GM12878 (cell line): Measurements from ENCODE around the gene PSMD3. TPM values are rescaled to one million over a fixed set of nuclear protein-coding genes. Genes with fewer than 3 reads are reported as not detected.

Source experiments
- ATAC-seq: fragments of 200-7000 bp; cut with Tn5 transposase; 3 replicates; pipeline ENCODE4 v1.9.1; 2020; ENCODE audit warnings: mild to moderate bottlenecking, moderate library complexity
- BruUV-seq: library from RNA; stranded (reverse); fragments of 400-500 nt; replicated peaks from 2 replicates; lab custom pipeline; 2021; lab: Mats Ljungman, UMichigan
- CTCF ChIA-PET: fragments of 300-600 bp; sonication (Branson Sonifier 250); formaldehyde crosslinking; extraction: SDS; loops from one replicate; lab custom pipeline; 2021; ENCODE audit warnings: inconsistent platforms; lab: Yijun Ruan, JAX
- POLR2A ChIA-PET: fragments of 350-600 bp; formaldehyde crosslinking; extraction: SDS; loops from one replicate; lab custom pipeline; 2021; ENCODE audit warnings: inconsistent platforms; lab: Charles Lee
- RAD21 ChIA-PET: fragments of 300-600 bp; sonication (Branson Sonifier 250); formaldehyde crosslinking; loops from one replicate; lab custom pipeline; 2023; ENCODE audit warnings: antibody characterized with exemption; ENCODE audit not compliant: unreplicated experiment; lab: Charles Lee
- SMC1A ChIA-PET: fragments of 300-600 bp; sonication (Branson Sonifier 250); formaldehyde crosslinking; loops from one replicate; lab custom pipeline; 2023; ENCODE audit not compliant: unreplicated experiment, uncharacterized antibody; lab: Charles Lee
- DNase-seq: peaks from one replicate; pipeline ENCODE4 v3.0.0-alpha.2; 2011; ENCODE audit warnings: low read depth, low spot score
- FAIRE-seq: peaks from 3 replicates; lab custom pipeline; 2011; peaks lifted over from hg19 to GRCh38; lab: Jason Lieb, UNC
- H2AFZ ChIP-seq: 2 replicates; pipeline ENCODE4 v1.6.0; 2011; ENCODE audit warnings: low read depth, low read length, control low read depth; ENCODE audit not compliant: control insufficient read depth
- H3K27ac ChIP-seq: 2 replicates; pipeline ENCODE4 v1.5.1; 2011; ENCODE audit warnings: control low read depth; ENCODE audit not compliant: control insufficient read depth, insufficient read depth
- H3K27me3 ChIP-seq, 2 experiments: replicated peaks in 1 of 2; 2 replicates each; pipeline versions ENCODE4 v1.6.0 to v1.6.1; 2011; ENCODE audit warnings: low read length in 1 of 2; ENCODE audit not compliant: control insufficient read depth in 2 of 2, insufficient read depth in 2 of 2
- H3K36me3 ChIP-seq, 2 experiments: 2 replicates each; pipeline ENCODE4 v1.5.1; 2011; ENCODE audit warnings: low read length in 1 of 2; ENCODE audit not compliant: control insufficient read depth in 2 of 2, insufficient read depth in 2 of 2
- H3K4me1 ChIP-seq: 2 replicates; pipeline ENCODE4 v1.6.1; 2011; ENCODE audit warnings: mild to moderate bottlenecking, low read length, moderate library complexity, mixed read lengths; ENCODE audit not compliant: control insufficient read depth, insufficient read depth
- H3K4me2 ChIP-seq: 2 replicates; pipeline ENCODE4 v1.6.0; 2011; ENCODE audit warnings: control low read depth; ENCODE audit not compliant: control insufficient read depth, insufficient read depth
- H3K4me3 ChIP-seq: fragments of 200-600 bp; sonication (generic); 2 replicates; pipeline ENCODE4 v1.5.1; 2016
- H3K79me2 ChIP-seq: 2 replicates; pipeline ENCODE4 v1.6.0; 2011; ENCODE audit warnings: low read length; ENCODE audit not compliant: control insufficient read depth, insufficient read depth
- H3K9ac ChIP-seq: 2 replicates; pipeline ENCODE4 v1.8.0; 2011; ENCODE audit warnings: low read length, control low read depth, mixed read lengths; ENCODE audit not compliant: control insufficient read depth, insufficient read depth
- H3K9me3 ChIP-seq: replicated peaks from 3 replicates; pipeline ENCODE4 v1.5.1; 2011; ENCODE audit warnings: mild to moderate bottlenecking, low read length; ENCODE audit not compliant: control insufficient read depth, insufficient read depth
- H4K20me1 ChIP-seq: 2 replicates; pipeline ENCODE4 v1.6.0; 2011; ENCODE audit not compliant: control insufficient read depth, insufficient read depth
- CBX3 ChIP-seq: fragments of 200-600 bp; sonication (generic); IDR thresholded peaks from 2 replicates; pipeline ENCODE4 v1.6.1; 2016; ENCODE audit warnings: low read depth, borderline replicate concordance
- FOXK2 ChIP-seq: fragments of 450-650 bp; IDR thresholded peaks from 2 replicates; pipeline ENCODE4 v1.6.1; 2017; ENCODE audit warnings: mild to moderate bottlenecking, moderate library complexity
- GATAD2B ChIP-seq: fragments of 450-650 bp; conservative IDR thresholded peaks from 2 replicates; pipeline ENCODE4 v1.6.1; 2017; ENCODE audit warnings: low read depth, mild to moderate bottlenecking, moderate library complexity
- HDAC2 ChIP-seq: fragments of 200-600 bp; sonication (generic); IDR thresholded peaks from 2 replicates; pipeline ENCODE4 v1.6.1; 2017
- KLF5 ChIP-seq: fragments of 450-650 bp; IDR thresholded peaks from 2 replicates; pipeline ENCODE4 v1.6.1; 2014; ENCODE audit warnings: mild to moderate bottlenecking; ENCODE audit not compliant: partially characterized antibody
- NBN ChIP-seq: fragments of 450-650 bp; IDR thresholded peaks from 2 replicates; pipeline ENCODE4 v1.6.1; 2016
- NFXL1 ChIP-seq: fragments of 450-650 bp; IDR thresholded peaks from 2 replicates; pipeline ENCODE4 v1.6.1; 2017; ENCODE audit warnings: antibody characterized with exemption, mild to moderate bottlenecking, borderline replicate concordance
- POLR2AphosphoS2 ChIP-seq: IDR thresholded peaks from 2 replicates; pipeline ENCODE4 v1.6.1; 2011; ENCODE audit warnings: low read depth, mild to moderate bottlenecking, low read length, improper control_type of control experiment, moderate library complexity
- SIX5 ChIP-seq: IDR thresholded peaks from 2 replicates; pipeline ENCODE4 v1.6.1; 2011; ENCODE audit warnings: mild to moderate bottlenecking, low read depth, low read length, moderate library complexity; ENCODE audit not compliant: severe bottlenecking
- SKIL ChIP-seq: fragments of 450-650 bp; IDR thresholded peaks from 2 replicates; pipeline ENCODE4 v1.6.1; 2017; ENCODE audit warnings: mild to moderate bottlenecking, low read depth, inconsistent platforms; ENCODE audit not compliant: poor library complexity, severe bottlenecking
- SUPT20H ChIP-seq: IDR thresholded peaks from 2 replicates; pipeline ENCODE4 v1.6.1; 2011; ENCODE audit warnings: low read depth, mild to moderate bottlenecking, low read length, moderate library complexity, borderline replicate concordance; ENCODE audit not compliant: control insufficient read depth
- TBL1XR1 ChIP-seq: IDR thresholded peaks from 2 replicates; pipeline ENCODE4 v1.6.1; 2012; ENCODE audit warnings: low read depth, low read length, improper control_type of control experiment
- WGBS: methylation state at CpG from one replicate; pipeline ENCODE4 v1.1.6; 2016; ENCODE audit warnings: low lambda C conversion rate; ENCODE audit not compliant: insufficient replicate concordance, insufficient coverage; ENCODE audit errors: missing lambda C conversion rate; 5-methylcytosine and 5-hydroxymethylcytosine counted together
- in situ Hi-C: fragments of 300-500 bp; cut with MboI; formaldehyde crosslinking; loops from 9 replicates; pipeline ENCODE4 v1.14.3; 2018; ENCODE audit warnings: mixed read lengths
- intact Hi-C: fragments of 100-400 bp; cut with micrococcal nuclease; formaldehyde crosslinking; loops from one replicate; pipeline ENCODE4 v1.14.2; 2022; ENCODE audit not compliant: unreplicated experiment
- polyA plus RNA-seq, 11 experiments: library from polyadenylated mRNA; depleted of rRNA in 4 of 11; unstranded in 6 of 11; stranded (reverse) in 5 of 11; fragments of >200 nt; fragmentation: Nextera tagmentation in 4 of 11; fragmentation: Illumina TruSeq in 1 of 11; extraction: Ambion mirVana in 4 of 11; extraction: Trizol in 1 of 11; gene quantifications; 1 replicate in 1 of 11; 2 replicates in 10 of 11; pipeline versions ENCODE4 v1.2.1 to v1.2.3, GENCODE V29; 2011 to 2016; ENCODE audit warnings: inconsistent platforms in 2 of 11, missing spikeins in 2 of 11, low read depth in 1 of 11
- total RNA-seq, 4 experiments: library from RNA; depleted of rRNA in 3 of 4; stranded (reverse); fragments of >200 nt in 3 of 4; fragmentation: Illumina TruSeq in 1 of 4; extraction: Trizol in 1 of 4; gene quantifications; 2 replicates each; pipeline versions ENCODE4 v1.2.1 to v1.2.3, GENCODE V29; 2013 to 2021

The PSMD3 gene
- total and polyA plus RNA-seq, 10 of the 15 experiments (the other 5 are each of a cell fraction or from before 2014, with no cell fraction given) = 2.2 to 192 (median 129) TPM

GRCh38 chr17:39950871-39951348 lies 29.7 kb upstream of the PSMD3 start:
- TF ChIP-seq HDAC2 (no peak), NFXL1 (no peak), TBL1XR1 (no peak), GATAD2B (no peak), FOXK2 (no peak), CBX3 (no peak), SKIL (no peak), KLF5 (no peak), POLR2AphosphoS2 (no peak), SUPT20H (no peak), SIX5 (no peak), NBN (no peak)
- no peaks in the 10 kb centered on the region for H3K79me2 ChIP-seq
- ATAC-seq (no peak), DNase-seq (no peak), FAIRE-seq (no peak)
- H3K4me2 ChIP-seq = no peak overlapping the region
- H3K27ac ChIP-seq = no peak overlapping the region
- intact Hi-C loops = no loop called here
- no peak overlapping the region for H3K4me3 ChIP-seq
- SMC1A ChIA-PET = interaction anchor here (1.9 kb wide), 1 partner anchor 11 kb away, joined by 6 read pairs; no protein-coding TSS in a partner anchor
- WGBS = 72% methylated on average over 4 of the region's 5 CpGs
- no peak overlapping the region for H3K9ac ChIP-seq
- CTCF ChIA-PET = interaction anchor here (0.5 to 2.9 kb wide), 3 partner anchors 12 to 327 kb away, joined by 3 to 18 read pairs (median 4); no protein-coding TSS in a partner anchor
- H4K20me1 ChIP-seq = no peaks in the 10 kb centered on the region
- POLR2A ChIA-PET = interaction anchor here (0.6 to 1.3 kb wide), 3 partner anchors 10 to 78 kb away, joined by 3 to 4 read pairs (median 3); no protein-coding TSS in a partner anchor
- no peaks in the 10 kb centered on the region for H3K36me3 ChIP-seq
- no TSS peak for BruUV-seq
- RAD21 ChIA-PET = interaction anchor here (1.5 kb wide), 1 partner anchor 29 kb away, joined by 3 read pairs; the partner anchor contains the start of gene PSMD3
- H2AFZ ChIP-seq = no peak overlapping the region
- H3K9me3 ChIP-seq = no peaks in the 10 kb centered on the region
- peaks cover 3% of the 10 kb centered on the region; the same call in 1 of the 2 replicates for H3K4me1 ChIP-seq
- in situ Hi-C loops = no loop called here
- H3K27me3 ChIP-seq = no peaks in the 10 kb centered on the region
